ENCODE data around the gene HOXA7. TPM values are rescaled to one million over a fixed set of nuclear protein-coding genes. Genes with fewer than 3 reads are reported as not detected.
A peak's percentile ranks its signal among the peaks of the same experiment; 100 is the strongest.

HOXA7 gene
- total RNA-seq (2014; rRNA removed; shearing (Covaris generic)), result not detected in 2 replicates

GRCh38 chr7:27156508-27156898 is at the start of gene HOXA7:
Gene HOXA7, minus strand, starts transcription at chr7:27156675. Its CDS starts 130 bp downstream, at chr7:27156545.
- peak; percentile 87 for DNase-seq
- Histone ChIP-seq H3K4me3 (ENCODE audit: insufficient read depth, low read depth, low read length) (peak within 1 kb of the TSS; percentile 28), H3K36me3 (replicated peaks; ENCODE audit: control insufficient read depth, insufficient read depth, low read length) (no peaks in the 10 kb centered on the region), H3K27me3 (ENCODE audit: control insufficient read depth, insufficient read depth, low read length) (peaks cover 100% of the 10 kb centered on the region)

GRCh38 chr7:27205325-27206280 is 49.1 kb upstream of the HOXA7 start:
- peak; percentile 76 for DNase-seq

DNA sequence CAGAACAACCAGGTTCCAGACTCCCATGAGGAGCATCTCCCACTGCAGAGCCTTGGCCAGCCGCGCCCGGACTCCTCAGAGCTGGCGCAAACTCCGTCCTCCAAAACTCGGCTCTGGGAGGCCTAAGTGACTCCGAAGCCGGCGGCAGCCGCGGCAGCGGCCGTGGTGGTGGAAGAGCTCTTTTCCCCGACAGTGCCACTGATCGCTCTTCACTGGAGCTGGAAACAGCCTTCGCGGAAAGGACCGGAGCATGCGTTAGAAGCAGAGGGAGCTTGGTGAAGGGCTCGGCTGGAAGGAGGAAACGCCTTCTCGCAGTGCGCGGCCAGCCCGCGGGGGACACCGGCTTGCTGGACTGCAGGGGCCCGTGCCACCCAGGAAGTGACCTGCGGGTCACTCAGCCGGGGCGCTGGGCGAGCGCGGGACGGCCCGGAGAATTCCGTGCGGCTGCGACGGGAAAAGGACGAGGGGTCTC is 48.4 kb upstream of the HOXA7 start:
- Histone ChIP-seq H3K27me3 (ENCODE audit: control insufficient read depth, insufficient read depth, low read length) (peaks cover 100% of the 10 kb centered on the region), H3K4me3 (ENCODE audit: insufficient read depth, low read depth, low read length) (no peak overlapping the region), H3K36me3 (replicated peaks; ENCODE audit: control insufficient read depth, insufficient read depth, low read length) (no peaks in the 10 kb centered on the region)
- peak; percentile 65 for DNase-seq

More at GRCh38 chr7:27205325-27206280, 49.1 kb upstream of the HOXA7 start:
- H3K27me3 ChIP-seq (ENCODE audit: control insufficient read depth, insufficient read depth, low read length), result peaks cover 100% of the 10 kb centered on the region
- H3K4me3 ChIP-seq (ENCODE audit: insufficient read depth, low read depth, low read length), result no peak overlapping the region
- no peaks in the 10 kb centered on the region for H3K36me3 ChIP-seq (replicated peaks; ENCODE audit: control insufficient read depth, insufficient read depth, low read length)

- Histone ChIP-seq H3K4me3 (ENCODE audit: insufficient read depth, low read depth, low read length) (no peak overlapping the region), H3K36me3 (replicated peaks; ENCODE audit: control insufficient read depth, insufficient read depth, low read length) (no peaks in the 10 kb centered on the region), H3K27me3 (ENCODE audit: control insufficient read depth, insufficient read depth, low read length) (peaks cover 100% of the 10 kb centered on the region)
- no peak for DNase-seq
These were observed 47.6 kb upstream of the HOXA7 start for GRCh38 chr7:27203964-27204594.

- no peak for DNase-seq
- no peaks in the 10 kb centered on the region for H3K36me3 ChIP-seq (replicated peaks; ENCODE audit: control insufficient read depth, insufficient read depth, low read length)
- peaks cover 100% of the 10 kb centered on the region for H3K27me3 ChIP-seq (ENCODE audit: control insufficient read depth, insufficient read depth, low read length)
- H3K4me3 ChIP-seq (ENCODE audit: insufficient read depth, low read depth, low read length), result no peak overlapping the region
These were observed 47.0 kb upstream of the HOXA7 start for GRCh38 chr7:27203365-27203953.

DNA sequence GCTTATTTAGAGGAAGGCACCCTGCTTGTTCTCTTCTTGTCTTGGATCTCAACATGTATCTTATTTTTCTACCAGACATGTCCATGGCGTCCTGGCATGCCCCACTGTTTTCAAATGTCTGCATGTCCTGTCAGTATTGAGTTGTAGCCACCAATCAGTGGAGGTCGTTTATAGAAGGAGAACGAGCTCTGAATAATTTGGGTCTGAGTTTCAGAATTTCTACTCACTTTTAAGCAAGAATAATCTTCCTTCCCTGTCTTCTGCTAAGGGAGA is 46.3 kb upstream of the HOXA7 start:
- H3K4me3 ChIP-seq (ENCODE audit: insufficient read depth, low read depth, low read length), result no peak overlapping the region
- peaks cover 100% of the 10 kb centered on the region for H3K27me3 ChIP-seq (ENCODE audit: control insufficient read depth, insufficient read depth, low read length)
- DNase-seq, result no peak
- H3K36me3 ChIP-seq (replicated peaks; ENCODE audit: control insufficient read depth, insufficient read depth, low read length), result no peaks in the 10 kb centered on the region

DNA sequence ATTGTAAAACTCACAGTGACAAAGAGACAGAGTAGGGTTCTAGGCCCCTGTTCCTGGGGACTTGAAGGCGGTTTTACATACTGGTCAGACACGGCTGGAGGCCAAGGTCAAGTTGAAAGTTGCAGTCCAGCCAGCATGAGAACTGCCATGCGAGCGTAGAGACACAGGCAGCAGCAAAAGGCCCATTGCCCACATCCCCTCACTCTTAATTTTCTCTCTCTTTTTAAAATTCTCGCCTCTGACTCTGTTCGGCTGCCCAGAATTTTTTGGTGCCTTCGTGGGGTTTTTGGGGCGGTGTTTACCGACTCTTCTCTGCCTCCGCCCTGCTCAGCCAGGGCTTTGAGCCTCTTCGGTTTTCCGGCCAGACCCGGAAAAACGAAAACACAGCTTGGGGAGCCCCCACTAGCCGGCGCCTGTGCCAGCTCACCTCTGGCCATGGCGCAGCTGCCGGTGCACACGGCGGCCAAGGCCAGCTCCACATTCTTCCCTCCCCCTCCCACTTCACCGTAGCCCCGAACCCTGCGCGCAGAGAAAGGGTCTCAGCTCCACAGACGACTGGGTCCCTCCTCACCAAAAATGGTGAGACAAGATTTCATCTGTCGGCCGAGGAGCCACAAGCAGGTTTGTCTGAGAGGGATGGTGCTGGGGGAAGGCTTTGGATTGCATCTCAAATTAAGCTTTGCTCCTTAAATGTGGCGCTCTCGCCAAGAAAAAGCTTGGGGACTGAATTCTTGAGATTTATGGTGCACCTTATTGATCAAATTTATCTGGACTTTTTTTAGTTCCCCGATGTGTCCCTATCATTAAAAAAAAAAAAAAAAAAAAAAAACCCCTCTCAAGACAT is 45.8 kb upstream of the HOXA7 start:
- Histone ChIP-seq H3K27me3 (ENCODE audit: control insufficient read depth, insufficient read depth, low read length) (peaks cover 100% of the 10 kb centered on the region), H3K4me3 (ENCODE audit: insufficient read depth, low read depth, low read length) (no peak overlapping the region), H3K36me3 (replicated peaks; ENCODE audit: control insufficient read depth, insufficient read depth, low read length) (no peaks in the 10 kb centered on the region)
- DNase-seq, result peak; percentile 69

DNA sequence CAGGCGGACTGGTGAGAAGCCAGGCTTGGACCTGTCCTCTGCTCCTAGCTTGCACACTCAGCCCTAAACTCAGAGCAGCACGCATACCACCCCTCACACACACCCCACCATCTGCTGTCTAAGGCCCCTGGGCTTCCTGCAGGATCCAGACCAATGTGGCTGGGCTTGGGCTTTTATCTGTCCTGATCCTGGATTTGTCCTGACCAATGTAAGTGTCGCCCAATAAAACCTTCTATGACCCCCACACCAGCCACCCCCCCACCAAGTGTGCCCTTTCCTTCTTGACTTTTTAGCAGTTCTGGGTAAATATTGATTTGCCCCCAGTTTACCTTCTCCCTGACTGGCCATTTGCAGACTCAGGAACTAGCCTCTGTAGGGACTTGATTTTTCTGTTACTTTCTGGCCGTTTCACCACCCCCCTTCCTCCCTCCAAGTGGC is 45.1 kb upstream of the HOXA7 start:
- no peaks in the 10 kb centered on the region for H3K36me3 ChIP-seq (replicated peaks; ENCODE audit: control insufficient read depth, insufficient read depth, low read length)
- no peak overlapping the region for H3K4me3 ChIP-seq (ENCODE audit: insufficient read depth, low read depth, low read length)
- no peak for DNase-seq
- H3K27me3 ChIP-seq (ENCODE audit: control insufficient read depth, insufficient read depth, low read length), result peaks cover 100% of the 10 kb centered on the region

GRCh38 chr7:27200761-27201579 is 44.5 kb upstream of the HOXA7 start:
- Histone ChIP-seq H3K27me3 (ENCODE audit: control insufficient read depth, insufficient read depth, low read length) (peaks cover 99% of the 10 kb centered on the region), H3K36me3 (replicated peaks; ENCODE audit: control insufficient read depth, insufficient read depth, low read length) (no peaks in the 10 kb centered on the region), H3K4me3 (ENCODE audit: insufficient read depth, low read depth, low read length) (no peak overlapping the region)
- no peak for DNase-seq

DNA sequence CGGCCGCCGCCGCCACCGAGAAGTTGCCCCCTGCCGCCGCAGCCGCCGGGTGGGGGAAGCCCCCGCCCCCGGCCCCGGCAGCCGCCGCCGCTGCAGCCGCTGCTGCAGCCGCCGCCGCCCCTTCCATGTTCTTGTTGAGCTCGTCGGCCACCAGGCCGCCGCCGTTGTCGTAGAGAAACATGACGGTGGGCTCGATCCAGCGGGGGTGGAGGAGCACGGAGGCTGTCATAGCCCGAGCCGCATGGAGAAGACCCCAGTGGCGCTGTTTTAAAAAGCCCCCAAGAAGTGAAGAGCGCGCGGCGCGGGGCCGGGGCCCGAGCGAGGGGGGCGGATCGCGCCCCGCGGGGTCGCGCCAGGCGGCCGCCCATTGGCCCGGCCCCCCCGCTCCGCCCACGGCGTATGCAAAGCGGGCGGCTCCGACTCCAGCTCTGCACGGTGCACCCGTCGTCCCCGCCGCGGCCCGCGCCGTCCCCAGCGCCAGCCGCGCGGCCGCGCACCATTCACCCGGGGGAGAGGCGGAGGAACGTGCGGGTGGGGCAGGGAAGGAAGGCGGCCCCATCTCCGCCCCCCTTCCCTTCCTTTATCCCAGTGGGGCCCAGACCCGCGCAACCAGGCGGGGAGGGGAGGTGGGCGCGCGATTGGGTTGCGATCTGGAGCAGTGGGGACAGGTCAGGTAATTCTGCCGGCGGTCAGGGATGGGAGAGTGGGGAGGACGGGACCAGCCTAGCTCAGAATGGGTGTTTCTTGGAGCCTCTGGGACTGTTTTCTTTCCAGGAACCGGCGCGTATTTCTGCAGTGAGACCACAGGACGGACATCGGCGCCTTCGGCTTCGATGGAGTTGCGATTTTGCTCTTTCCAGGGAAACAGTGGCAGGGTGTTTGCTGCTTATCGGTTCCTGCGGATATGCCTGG is 43.6 kb upstream of the HOXA7 start, which contains the start of gene HOXA13:
Gene HOXA13 (minus strand): TSS at position 243 of the 912 bp plus-strand sequence. CDS start 14 bp downstream, at position 229.
- Histone ChIP-seq H3K36me3 (replicated peaks; ENCODE audit: control insufficient read depth, insufficient read depth, low read length) (no peaks in the 10 kb centered on the region), H3K4me3 (ENCODE audit: insufficient read depth, low read depth, low read length) (peak within 1 kb of the TSS; percentile 19; the same call in 1 of the 2 replicates), H3K27me3 (ENCODE audit: control insufficient read depth, insufficient read depth, low read length) (peaks cover 99% of the 10 kb centered on the region)
- peak; percentile 89 for DNase-seq

- Histone ChIP-seq H3K27me3 (ENCODE audit: control insufficient read depth, insufficient read depth, low read length) (peaks cover 99% of the 10 kb centered on the region), H3K36me3 (replicated peaks; ENCODE audit: control insufficient read depth, insufficient read depth, low read length) (no peaks in the 10 kb centered on the region), H3K4me3 (ENCODE audit: insufficient read depth, low read depth, low read length) (no peak overlapping the region)
- peak; percentile 87 for DNase-seq
These were observed 42.7 kb upstream of the HOXA7 start for GRCh38 chr7:27198871-27199801.
